HEK293T (cell line): ENCODE data around the gene SYCP2L.

Experiments
- CTCF ChIA-PET: fragments of 350-600 bp; formaldehyde crosslinking; extraction: SDS; loops from one replicate; lab custom pipeline; 2021; ENCODE audit warnings: antibody characterized with exemption, inconsistent platforms; lab: Yijun Ruan, JAX
- POLR2A ChIA-PET: fragments of 350-600 bp; formaldehyde crosslinking; extraction: SDS; loops from one replicate; lab custom pipeline; 2020; ENCODE audit warnings: antibody characterized with exemption, inconsistent platforms; lab: Yijun Ruan, JAX
- DNase-seq: peaks from one replicate; pipeline ENCODE4 v3.0.0; 2012; ENCODE audit warnings: mixed read lengths; ENCODE audit errors: extremely low spot score
- ARNT ChIP-seq: fragments of 450-650 bp; IDR thresholded peaks from 2 replicates; pipeline ENCODE4 v1.6.1; 2017; ENCODE audit warnings: mild to moderate bottlenecking
- BHLHE40 ChIP-seq: fragments of 450-650 bp; IDR thresholded peaks from 2 replicates; pipeline ENCODE4 v1.6.1; 2016; ENCODE audit warnings: mild to moderate bottlenecking, moderate library complexity, borderline replicate concordance
- CTBP1 ChIP-seq: fragments of 450-650 bp; IDR thresholded peaks from 2 replicates; pipeline ENCODE4 v1.6.1; 2016; ENCODE audit warnings: borderline replicate concordance
- ELF4 ChIP-seq: fragments of 450-650 bp; IDR thresholded peaks from 2 replicates; pipeline ENCODE4 v1.6.1; 2017; ENCODE audit warnings: antibody characterized with exemption
- FOXA1 ChIP-seq: fragments of 450-650 bp; IDR thresholded peaks from 2 replicates; pipeline ENCODE4 v1.6.1; 2016; ENCODE audit warnings: mild to moderate bottlenecking
- FOXK2 ChIP-seq: fragments of 450-650 bp; IDR thresholded peaks from 2 replicates; pipeline ENCODE4 v1.6.1; 2016; ENCODE audit warnings: mild to moderate bottlenecking
- FOXM1 ChIP-seq: fragments of 450-650 bp; IDR thresholded peaks from 2 replicates; pipeline ENCODE4 v1.6.1; 2017; ENCODE audit warnings: mild to moderate bottlenecking, borderline replicate concordance
- HDGF ChIP-seq: fragments of 450-650 bp; IDR thresholded peaks from 2 replicates; pipeline ENCODE4 v1.6.1; 2017; ENCODE audit warnings: antibody characterized with exemption, borderline replicate concordance
- L3MBTL2 ChIP-seq: fragments of 450-650 bp; conservative IDR thresholded peaks from 2 replicates; pipeline ENCODE4 v1.6.1; 2016; ENCODE audit warnings: mild to moderate bottlenecking
- LEF1 ChIP-seq: fragments of 450-650 bp; IDR thresholded peaks from 2 replicates; pipeline ENCODE4 v1.6.1; 2017; ENCODE audit warnings: mild to moderate bottlenecking, borderline replicate concordance
- NFRKB ChIP-seq: fragments of 450-650 bp; IDR thresholded peaks from 2 replicates; pipeline ENCODE4 v1.6.1; 2016; ENCODE audit warnings: mild to moderate bottlenecking, moderate library complexity
- PKNOX1 ChIP-seq: fragments of 450-650 bp; IDR thresholded peaks from 2 replicates; pipeline ENCODE4 v1.6.1; 2016
- SP1 ChIP-seq: fragments of 450-650 bp; IDR thresholded peaks from 2 replicates; pipeline ENCODE4 v1.6.1; 2017
- SUZ12 ChIP-seq: fragments of 450-650 bp; IDR thresholded peaks from 2 replicates; pipeline ENCODE4 v1.6.1; 2016; ENCODE audit warnings: mild to moderate bottlenecking
- TARDBP ChIP-seq: fragments of 450-650 bp; IDR thresholded peaks from 2 replicates; pipeline ENCODE4 v1.6.1; 2016
- ZNF384 ChIP-seq: fragments of 450-650 bp; IDR thresholded peaks from 2 replicates; pipeline ENCODE4 v1.6.1; 2016

Gene SYCP2L

GRCh38 chr6:11013721-11014070, 126.8 kb downstream of the SYCP2L start:
- TF ChIP-seq FOXK2 (no peak), CTBP1 (no peak), ELF4 (no peak), SP1 (no peak), SUZ12 (no peak)
- CTCF ChIA-PET = no interaction called here

GRCh38 chr6:11015102-11015501, 128.2 kb downstream of the SYCP2L start:
- ChIA-PET CTCF (no interaction called here), POLR2A (no interaction called here)
- no peak for DNase-seq
- TF ChIP-seq LEF1 = no peak

More at GRCh38 chr6:11013721-11014070, 126.8 kb downstream of the SYCP2L start:
- no peak for DNase-seq
- POLR2A ChIA-PET = no interaction called here

- TF ChIP-seq ELF4 (no peak), ZNF384 (no peak), FOXK2 (no peak), SP1 (no peak), L3MBTL2 (no peak), ARNT (no peak), NFRKB (no peak), SUZ12 (no peak), HDGF (no peak), BHLHE40 (no peak), LEF1 (no peak), PKNOX1 (no peak), FOXM1 (no peak), FOXA1 (no peak), CTBP1 (no peak), TARDBP (no peak)
- ChIA-PET CTCF (no interaction called here), POLR2A (no interaction called here)
- no peak for DNase-seq
Observed at GRCh38 chr6:11016452-11016851, 129.6 kb downstream of the SYCP2L start.

- CTCF ChIA-PET = no interaction called here
- no peak for DNase-seq
- TF ChIP-seq ZNF384 (no peak), SUZ12 (no peak), CTBP1 (no peak), L3MBTL2 (no peak), TARDBP (no peak), ARNT (no peak), BHLHE40 (no peak), FOXK2 (no peak), FOXM1 (no peak)
- POLR2A ChIA-PET = no interaction called here
Observed at GRCh38 chr6:11017090-11017489, 130.2 kb downstream of the SYCP2L start.

- TF ChIP-seq FOXK2 (no peak), SP1 (no peak), L3MBTL2 (no peak), TARDBP (no peak), FOXM1 (no peak), ARNT (no peak)
- POLR2A ChIA-PET = no interaction called here
- DNase-seq = no peak
- CTCF ChIA-PET = no interaction called here
Observed at GRCh38 chr6:11018225-11018624, 131.4 kb downstream of the SYCP2L start.

GRCh38 chr6:11021003-11021402, 134.2 kb downstream of the SYCP2L start:
- no peak for DNase-seq
- ChIA-PET POLR2A (no interaction called here), CTCF (no interaction called here)
- no peak for TF ChIP-seq NFRKB
- no peak for TF ChIP-seq BHLHE40
- no peak for TF ChIP-seq CTBP1
- no peak for TF ChIP-seq PKNOX1
- TF ChIP-seq ELF4 = no peak

- CTCF ChIA-PET = no interaction called here
- POLR2A ChIA-PET = no interaction called here
- TF ChIP-seq TARDBP (no peak), FOXM1 (no peak), PKNOX1 (no peak), HDGF (no peak), L3MBTL2 (no peak), LEF1 (no peak), FOXA1 (no peak), SUZ12 (no peak), ARNT (no peak)
- no peak for DNase-seq
Observed at GRCh38 chr6:11021714-11022113, 134.9 kb downstream of the SYCP2L start.

GRCh38 chr6:11023032-11023431, 136.2 kb downstream of the SYCP2L start:
- ChIA-PET POLR2A (no interaction called here), CTCF (no interaction called here)
- TF ChIP-seq TARDBP = no peak
- TF ChIP-seq NFRKB = no peak
- TF ChIP-seq CTBP1 = no peak
- no peak for DNase-seq
